B cell (primary cell): ENCODE measurements around the gene ZNF146. TPM values are rescaled to one million over a fixed set of nuclear protein-coding genes. Genes with fewer than 3 reads are reported as not detected.

Source experiments
- ATAC-seq: fragments of 200-7000 bp; cut with Tn5 transposase; one replicate; pipeline ENCODE4 v1.10.0; 2021; ENCODE audit warnings: low read depth, mild to moderate bottlenecking, moderate number of reproducible peaks, moderate library complexity
- CTCF ChIA-PET: fragments of 350-600 bp; sonication (Branson Sonifier 250); formaldehyde crosslinking; loops from one replicate; lab custom pipeline; 2021; ENCODE audit warnings: antibody characterized with exemption, inconsistent platforms; lab: Charles Lee
- POLR2A ChIA-PET: fragments of 350-600 bp; sonication (Branson Sonifier 250); formaldehyde crosslinking; loops from one replicate; lab custom pipeline; 2021; ENCODE audit warnings: antibody characterized with exemption; lab: Charles Lee
- DNase-seq: peaks from one replicate; pipeline ENCODE4 v3.0.0; 2013
- H2AFZ ChIP-seq: 2 replicates; pipeline ENCODE4 v1.6.1; 2012; ENCODE audit warnings: mild to moderate bottlenecking, low read depth, low read length; ENCODE audit not compliant: insufficient read depth, poor library complexity, severe bottlenecking
- H3K27ac ChIP-seq, 2 donors: 1 replicate in 1 of 2; 2 replicates in 1 of 2; pipeline ENCODE4 v1.5.1; 2012 to 2013; ENCODE audit warnings: low read length in 2 of 2, mild to moderate bottlenecking in 2 of 2, moderate library complexity in 1 of 2
- H3K27me3 ChIP-seq, 4 experiments: fragments of 200-600 bp in 1 of 4; sonication (generic) in 1 of 4; replicated peaks in 1 of 4; 1 replicate in 2 of 4; 2 replicates in 2 of 4; pipeline versions ENCODE4 v1.6.1 to v1.7.0; 2013 to 2016; ENCODE audit warnings: low read length in 3 of 4, mild to moderate bottlenecking in 2 of 4, mixed read lengths in 1 of 4, moderate library complexity in 1 of 4; ENCODE audit not compliant: insufficient read depth in 4 of 4, control insufficient read depth in 3 of 4; ENCODE audit errors: control extremely low read depth in 1 of 4
- H3K36me3 ChIP-seq, 2 experiments: replicated peaks in 1 of 2; 1 replicate in 1 of 2; 2 replicates in 1 of 2; pipeline versions ENCODE4 v1.6.1 to v1.7.1; 2013; ENCODE audit warnings: low read length in 1 of 2; ENCODE audit not compliant: insufficient read depth in 2 of 2, control insufficient read depth in 1 of 2; ENCODE audit errors: control extremely low read depth in 1 of 2, extremely low read depth in 1 of 2
- H3K4me1 ChIP-seq, 2 donors: fragments of 200-600 bp in 1 of 2; sonication (generic) in 1 of 2; 1 replicate in 1 of 2; 2 replicates in 1 of 2; pipeline versions ENCODE4 v1.5.1 to v1.6.1; 2013 to 2017; ENCODE audit warnings: low read length in 2 of 2; ENCODE audit not compliant: control insufficient read depth in 2 of 2, insufficient read depth in 2 of 2
- H3K4me2 ChIP-seq: replicated peaks from 2 replicates; pipeline ENCODE3; 2012; ENCODE audit warnings: mild to moderate bottlenecking, low read depth, low read length; ENCODE audit not compliant: poor library complexity, severe bottlenecking
- H3K4me3 ChIP-seq, 5 experiments: fragments of 200-600 bp in 1 of 5; sonication (generic) in 1 of 5; 1 replicate in 3 of 5; 2 replicates in 2 of 5; pipeline versions ENCODE4 v1.5.1 to v1.7.0; 2011 to 2016; ENCODE audit warnings: low read length in 4 of 5, mild to moderate bottlenecking in 4 of 5, low read depth in 2 of 5, control low read depth in 1 of 5, moderate library complexity in 1 of 5; ENCODE audit not compliant: insufficient read depth in 1 of 5; ENCODE audit errors: control extremely low read depth in 1 of 5, extremely low read depth in 1 of 5
- H3K79me2 ChIP-seq: fragments of 200-600 bp; sonication (generic); one replicate; pipeline ENCODE4 v1.6.0; 2016; ENCODE audit warnings: low read length; ENCODE audit not compliant: control insufficient read depth, insufficient read depth
- H3K9ac ChIP-seq: fragments of 200-600 bp; sonication (generic); 2 replicates; pipeline ENCODE4 v1.6.1; 2017; ENCODE audit warnings: mild to moderate bottlenecking, low read length, moderate library complexity
- H3K9me3 ChIP-seq, 3 donors: one replicate each; pipeline versions ENCODE4 v1.6.1 to v1.7.1; 2013; ENCODE audit warnings: low read length in 2 of 3; ENCODE audit not compliant: control insufficient read depth in 2 of 3, insufficient read depth in 1 of 3; ENCODE audit errors: control extremely low read depth in 1 of 3
- H4K20me1 ChIP-seq: 2 replicates; pipeline ENCODE4 v1.6.0; 2012; ENCODE audit warnings: mild to moderate bottlenecking, low read length; ENCODE audit not compliant: insufficient read depth, control insufficient read depth, poor library complexity, severe bottlenecking
- H3K27ac Mint-ChIP-seq: one replicate; pipeline ENCODE4 v1.8.0; 2021; ENCODE audit warnings: mixed read lengths
- H3K27me3 Mint-ChIP-seq: one replicate; pipeline ENCODE4 v1.8.0; 2021; ENCODE audit warnings: mixed read lengths
- H3K4me1 Mint-ChIP-seq: one replicate; pipeline ENCODE4 v1.8.0; 2021; ENCODE audit warnings: mixed read lengths
- H3K4me3 Mint-ChIP-seq: one replicate; pipeline ENCODE4 v1.8.0; 2021; ENCODE audit warnings: mixed read lengths
- H3K9me3 Mint-ChIP-seq: one replicate; pipeline ENCODE4 v1.8.0; 2022; ENCODE audit warnings: mixed read lengths; ENCODE audit not compliant: insufficient read depth
- CTCF ChIP-seq: fragments of 200-600 bp; IDR thresholded peaks from one replicate; pipeline ENCODE4 v1.8.0; 2022; ENCODE audit warnings: antibody characterized with exemption, mild to moderate bottlenecking
- EZH2 ChIP-seq: IDR thresholded peaks from 2 replicates; pipeline ENCODE4 v1.6.1; 2012; ENCODE audit warnings: borderline replicate concordance, low read depth, mild to moderate bottlenecking, moderate library complexity, low read length; ENCODE audit not compliant: insufficient read depth, poor library complexity, severe bottlenecking
- WGBS: methylation state at CpG from one replicate; pipeline ENCODE4 v1.1.5; 2013; ENCODE audit warnings: missing lambda C conversion rate; ENCODE audit not compliant: insufficient coverage; 5-methylcytosine and 5-hydroxymethylcytosine counted together
- intact Hi-C: fragments of 100-400 bp; cut with micrococcal nuclease; formaldehyde crosslinking; loops from one replicate; pipeline ENCODE4 v1.10.0; 2022
- polyA plus RNA-seq: library from polyadenylated mRNA; depleted of rRNA; stranded (reverse); fragments of >200 nt; gene quantifications from 2 replicates; pipeline ENCODE4 v1.2.3, GENCODE V29; 2012
- total RNA-seq, 2 donors: library from RNA; stranded (reverse); fragments of 120-200 nt in 1 of 2; gene quantifications; 1 replicate in 1 of 2; 2 replicates in 1 of 2; pipeline versions ENCODE4 v1.2.3 to v1.2.4, GENCODE V29; 2013 to 2022

The ZNF146 gene
- total and polyA plus RNA-seq, 2 donors (not counting 1 experiment from before 2014, with no cell fraction given) = 21.9 to 62.2 TPM

- no peak overlapping the region for H3K4me2 ChIP-seq
- Mint-ChIP-seq H3K27me3 (no peaks in the 10 kb centered on the region), H3K9me3 (no peaks in the 10 kb centered on the region), H3K27ac (no peak overlapping the region), H3K4me1 (no peaks in the 10 kb centered on the region), H3K4me3 (no peak overlapping the region)
- no peaks in the 10 kb centered on the region for H3K27me3 ChIP-seq
- WGBS = 69% methylated on average over 38 of the region's 42 CpGs
- DNase-seq (no peak), ATAC-seq (no peak)
- H4K20me1 ChIP-seq = no peaks in the 10 kb centered on the region
- H3K4me3 ChIP-seq = no peak overlapping the region
- no peak overlapping the region for H3K9ac ChIP-seq
- H3K4me1 ChIP-seq = no peaks in the 10 kb centered on the region
- H3K36me3 ChIP-seq = no peaks in the 10 kb centered on the region
- no peaks in the 10 kb centered on the region for H3K79me2 ChIP-seq
- H3K27ac ChIP-seq = no peak overlapping the region
- POLR2A ChIA-PET = no interaction called here
- TF ChIP-seq EZH2 = no peak
- no peak for TF ChIP-seq CTCF
- CTCF ChIA-PET = no interaction called here
- intact Hi-C loops = no loop called here
- H3K9me3 ChIP-seq = peaks cover 0 to 51% (median 0%) of the 10 kb centered on the region in 3 donors
- no peak overlapping the region for H2AFZ ChIP-seq
Observed at GRCh38 chr19:36256853-36257519, 42.1 kb downstream of the ZNF146 start.

DNA sequence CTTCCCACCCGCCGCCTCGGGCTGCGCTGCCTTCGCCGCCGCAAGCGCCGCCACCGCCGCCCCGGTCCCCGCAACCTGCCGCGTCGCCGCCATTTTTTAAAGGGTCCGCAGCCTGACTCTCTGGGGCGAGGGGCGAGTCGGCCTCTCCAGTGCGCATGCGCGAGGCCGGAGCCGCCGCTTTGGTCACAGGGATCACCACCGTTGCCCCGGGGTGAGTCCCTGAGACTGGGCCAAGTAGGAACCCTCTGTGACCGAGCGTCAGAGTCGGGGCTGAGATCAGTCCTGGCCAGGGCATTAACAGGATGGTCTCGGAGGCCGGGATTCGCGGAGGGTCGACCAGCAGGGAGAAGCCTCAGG is 42.6 kb downstream of the ZNF146 start:
- Histone ChIP-seq H3K4me1 (no peaks in the 10 kb centered on the region), H3K27me3 (no peaks in the 10 kb centered on the region), H3K4me3 (no peak overlapping the region), H2AFZ (no peak overlapping the region), H3K27ac (no peak overlapping the region), H3K9me3 (peaks cover 0 to 51% (median 0%) of the 10 kb centered on the region in 3 donors), H3K9ac (no peak overlapping the region), H3K79me2 (no peaks in the 10 kb centered on the region), H3K36me3 (no peaks in the 10 kb centered on the region), H4K20me1 (no peaks in the 10 kb centered on the region), H3K4me2 (no peak overlapping the region)
- Mint-ChIP-seq H3K27me3 (no peaks in the 10 kb centered on the region), H3K27ac (no peak overlapping the region), H3K4me3 (no peak overlapping the region), H3K9me3 (no peaks in the 10 kb centered on the region), H3K4me1 (no peaks in the 10 kb centered on the region)
- ChIA-PET CTCF (no interaction called here), POLR2A (no interaction called here)
- intact Hi-C loops = no loop called here
- ATAC-seq (no peak), DNase-seq (no peak)
- WGBS = 33% methylated on average over 37 of the region's 37 CpGs
- TF ChIP-seq CTCF = no peak
- TF ChIP-seq EZH2 = no peak
